Activated B cell treated with CpG ODN at 0.5 μM for 24 hours (primary cell): ENCODE results near the gene DAB1. TPM values are rescaled to one million over a fixed set of nuclear protein-coding genes. Genes with fewer than 3 reads are reported as not detected.

ENCODE experiments used
- ATAC-seq: fragments of 200-7000 bp; cut with Tn5 transposase; one replicate; pipeline ENCODE4 v1.10.0; 2021; ENCODE audit warnings: low read depth, mild to moderate bottlenecking, moderate library complexity
- CTCF ChIA-PET: fragments of 350-600 bp; sonication (Branson Sonifier 250); formaldehyde crosslinking; loops from one replicate; lab custom pipeline; 2021; ENCODE audit warnings: antibody characterized with exemption; lab: Charles Lee
- POLR2A ChIA-PET: fragments of 350-600 bp; sonication (Branson Sonifier 250); formaldehyde crosslinking; loops from one replicate; lab custom pipeline; 2021; ENCODE audit warnings: antibody characterized with exemption; lab: Charles Lee
- DNase-seq: peaks from one replicate; pipeline ENCODE4 v3.0.0; 2022
- H3K27ac Mint-ChIP-seq: one replicate; pipeline ENCODE4 v1.8.0; 2020; ENCODE audit warnings: mixed read lengths
- H3K27me3 Mint-ChIP-seq: one replicate; pipeline ENCODE4 v1.8.0; 2021; ENCODE audit warnings: mixed read lengths
- H3K36me3 Mint-ChIP-seq: one replicate; pipeline ENCODE4 v1.8.0; 2021; ENCODE audit warnings: low read depth, mixed read lengths
- H3K4me1 Mint-ChIP-seq: one replicate; pipeline ENCODE4 v1.8.0; 2021; ENCODE audit warnings: mixed read lengths
- H3K4me3 Mint-ChIP-seq: one replicate; pipeline ENCODE4 v1.8.0; 2020; ENCODE audit warnings: mild to moderate bottlenecking, mixed read lengths
- H3K9me3 Mint-ChIP-seq: one replicate; pipeline ENCODE4 v1.8.0; 2020; ENCODE audit warnings: mixed read lengths
- intact Hi-C: fragments of 100-400 bp; cut with micrococcal nuclease; formaldehyde crosslinking; loops from one replicate; pipeline ENCODE4 v1.15.1; 2024
- total RNA-seq: library from RNA; stranded (reverse); gene quantifications from 2 replicates; pipeline ENCODE4 v1.2.3, GENCODE V29; 2022
- TF ChIP-seq, protein P1 (sequence below): fragments of 200-600 bp; IDR thresholded peaks from one replicate; pipeline ENCODE4 v1.8.0; 2022; ENCODE audit warnings: antibody characterized with exemption, mild to moderate bottlenecking

The DAB1 gene
- total RNA-seq, 1 donor from 2014 or later = not detected

DNA sequence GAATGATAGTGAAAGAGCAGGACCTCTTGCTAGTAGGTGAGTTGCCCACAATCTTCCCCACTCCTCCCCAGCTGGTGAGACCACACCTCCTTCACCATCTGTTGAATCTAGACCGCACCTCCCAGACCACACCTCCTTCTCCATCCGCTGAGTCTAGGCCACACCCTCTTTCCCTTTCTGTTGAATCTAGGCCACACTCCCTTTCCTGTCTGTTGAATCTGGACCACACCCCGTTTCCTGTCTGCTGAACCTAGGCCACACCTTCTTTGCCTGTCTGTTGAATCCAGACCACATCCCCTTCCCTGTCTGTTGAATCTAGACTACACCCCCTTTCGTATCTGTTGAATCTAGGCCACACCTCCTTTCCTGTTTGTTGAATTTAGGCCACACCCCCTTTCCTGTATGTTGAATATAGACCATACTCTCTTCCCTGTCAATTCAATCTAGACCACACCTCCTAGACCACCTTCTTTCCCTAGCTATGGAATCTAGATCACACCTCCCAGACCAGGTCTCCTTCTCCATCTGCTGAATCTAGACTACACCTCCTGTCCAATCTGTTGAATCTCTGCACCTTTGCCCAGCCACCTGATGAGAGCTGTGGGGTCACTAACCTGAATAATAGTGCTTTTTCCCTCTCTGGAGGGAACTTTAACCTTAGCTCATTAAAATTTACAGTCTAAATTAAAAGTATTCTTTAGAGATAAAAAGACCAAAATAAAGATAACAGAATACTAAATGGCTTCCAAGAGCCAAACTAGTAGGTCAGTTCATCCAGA is 116.3 kb downstream of the DAB1 start:
- peak; percentile 40 for ATAC-seq
- POLR2A ChIA-PET = no interaction called here
- TF ChIP-seq, protein P1, sequence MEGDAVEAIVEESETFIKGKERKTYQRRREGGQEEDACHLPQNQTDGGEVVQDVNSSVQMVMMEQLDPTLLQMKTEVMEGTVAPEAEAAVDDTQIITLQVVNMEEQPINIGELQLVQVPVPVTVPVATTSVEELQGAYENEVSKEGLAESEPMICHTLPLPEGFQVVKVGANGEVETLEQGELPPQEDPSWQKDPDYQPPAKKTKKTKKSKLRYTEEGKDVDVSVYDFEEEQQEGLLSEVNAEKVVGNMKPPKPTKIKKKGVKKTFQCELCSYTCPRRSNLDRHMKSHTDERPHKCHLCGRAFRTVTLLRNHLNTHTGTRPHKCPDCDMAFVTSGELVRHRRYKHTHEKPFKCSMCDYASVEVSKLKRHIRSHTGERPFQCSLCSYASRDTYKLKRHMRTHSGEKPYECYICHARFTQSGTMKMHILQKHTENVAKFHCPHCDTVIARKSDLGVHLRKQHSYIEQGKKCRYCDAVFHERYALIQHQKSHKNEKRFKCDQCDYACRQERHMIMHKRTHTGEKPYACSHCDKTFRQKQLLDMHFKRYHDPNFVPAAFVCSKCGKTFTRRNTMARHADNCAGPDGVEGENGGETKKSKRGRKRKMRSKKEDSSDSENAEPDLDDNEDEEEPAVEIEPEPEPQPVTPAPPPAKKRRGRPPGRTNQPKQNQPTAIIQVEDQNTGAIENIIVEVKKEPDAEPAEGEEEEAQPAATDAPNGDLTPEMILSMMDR = no peak
- Mint-ChIP-seq H3K9me3 (peaks cover 6% of the 10 kb centered on the region), H3K4me1 (peaks cover 7% of the 10 kb centered on the region), H3K27me3 (no peaks in the 10 kb centered on the region), H3K27ac (no peak overlapping the region), H3K4me3 (no peak overlapping the region), H3K36me3 (no peaks in the 10 kb centered on the region)
- CTCF ChIA-PET = no interaction called here
- intact Hi-C loops = no loop called here
- no peak for DNase-seq

DNA sequence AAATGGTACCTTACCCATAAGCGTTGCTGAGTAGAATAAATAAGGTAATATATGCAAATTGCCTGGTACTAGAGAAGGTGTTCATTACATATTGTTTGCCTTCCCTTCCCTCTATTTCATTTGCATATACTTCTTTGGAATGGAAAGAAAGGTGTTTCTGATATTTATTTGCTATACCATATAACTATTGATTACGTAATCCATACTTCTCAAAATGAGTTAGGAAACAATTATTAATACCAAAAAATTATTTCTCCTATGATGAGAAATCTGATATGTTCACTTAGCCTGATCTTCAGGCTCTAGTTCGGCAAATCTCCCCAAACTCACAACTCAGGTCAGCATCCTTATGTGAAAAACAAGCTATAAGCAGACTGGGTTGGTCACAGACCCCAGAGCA is 119.3 kb downstream of the DAB1 start:
- Mint-ChIP-seq H3K27me3 (no peaks in the 10 kb centered on the region), H3K4me3 (no peak overlapping the region), H3K4me1 (peaks cover 7% of the 10 kb centered on the region), H3K9me3 (peaks cover 6% of the 10 kb centered on the region), H3K36me3 (no peaks in the 10 kb centered on the region), H3K27ac (no peak overlapping the region)
- intact Hi-C loops = no loop called here
- DNase-seq = no peak
- TF ChIP-seq, protein P1 = no peak
- CTCF ChIA-PET = interaction anchor here (0.8 kb wide), 1 partner anchor 269 kb away, joined by 3 read pairs; no protein-coding TSS in a partner anchor
- POLR2A ChIA-PET = no interaction called here
- no peak for ATAC-seq

DNA sequence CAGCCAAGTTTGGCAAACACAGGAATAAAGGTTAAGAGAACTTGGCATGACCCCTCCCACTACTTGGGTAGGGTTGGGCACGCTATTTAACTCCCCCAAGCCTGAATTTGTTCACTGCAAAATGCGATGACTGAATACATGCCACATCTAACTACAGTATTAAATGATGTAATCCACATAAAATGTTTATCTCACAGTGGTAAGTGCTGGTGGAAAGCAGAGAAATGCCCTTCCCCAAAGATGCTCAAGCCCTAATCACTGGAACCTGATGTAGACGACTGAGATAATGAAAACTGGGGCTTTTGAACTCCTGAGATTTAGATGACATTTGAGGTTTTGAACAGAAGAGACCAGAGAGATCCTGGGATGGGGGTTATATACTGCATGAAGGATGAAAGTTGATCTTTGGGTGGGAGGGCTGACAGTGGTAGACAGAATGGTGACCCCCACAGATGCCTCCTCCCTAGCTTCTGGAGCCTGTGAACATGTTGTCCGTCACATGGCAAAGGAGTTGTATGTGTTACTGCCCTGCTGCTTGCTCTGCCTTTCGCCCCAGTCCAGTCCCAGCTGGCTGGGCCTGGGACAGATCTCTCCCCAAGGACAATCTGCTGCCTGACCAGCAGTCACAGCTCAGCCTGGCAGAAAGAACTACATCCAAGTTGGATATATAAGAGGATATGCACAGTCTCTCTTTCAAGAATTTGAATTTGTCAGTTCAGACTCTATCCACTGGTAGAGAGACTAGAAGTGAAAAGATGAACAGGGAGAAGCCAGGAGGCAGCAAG is 120.9 kb downstream of the DAB1 start:
- intact Hi-C loops = no loop called here
- CTCF ChIA-PET = no interaction called here
- DNase-seq (no peak), ATAC-seq (no peak)
- Mint-ChIP-seq H3K27me3 (no peaks in the 10 kb centered on the region), H3K4me3 (no peak overlapping the region), H3K4me1 (peaks cover 7% of the 10 kb centered on the region), H3K36me3 (no peaks in the 10 kb centered on the region), H3K27ac (no peak overlapping the region), H3K9me3 (peaks cover 6% of the 10 kb centered on the region)
- TF ChIP-seq, protein P1 = no peak
- POLR2A ChIA-PET = no interaction called here

DNA sequence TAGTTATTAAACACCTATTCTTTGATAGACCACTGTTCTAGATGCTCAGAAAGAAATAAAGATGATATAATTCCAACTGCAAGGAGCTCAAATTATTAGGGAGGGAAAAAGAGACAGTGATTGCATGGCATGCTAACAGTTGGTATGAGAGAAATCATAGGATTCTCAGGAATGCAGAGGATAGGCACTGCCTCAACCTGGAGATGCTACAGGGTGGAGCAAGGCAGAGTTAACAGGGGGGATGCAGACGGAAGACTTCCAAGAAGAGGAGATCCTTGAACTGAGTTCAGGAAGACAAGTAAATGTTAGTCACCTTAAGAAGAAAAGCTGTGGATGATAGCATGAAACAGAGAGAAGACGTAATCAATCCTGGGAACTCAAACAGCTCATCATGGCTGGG is 123.7 kb downstream of the DAB1 start:
- no peak overlapping the region for H3K4me3 Mint-ChIP-seq
- CTCF ChIA-PET = no interaction called here

More for the DNA sequence above, 123.7 kb downstream of the DAB1 start:
- H3K27me3 Mint-ChIP-seq = no peaks in the 10 kb centered on the region
- POLR2A ChIA-PET = no interaction called here
- ATAC-seq (no peak), DNase-seq (no peak)
- intact Hi-C loops = no loop called here
- TF ChIP-seq, protein P1 = no peak
- H3K4me1 Mint-ChIP-seq = no peaks in the 10 kb centered on the region
- H3K9me3 Mint-ChIP-seq = no peaks in the 10 kb centered on the region
- no peak overlapping the region for H3K27ac Mint-ChIP-seq
- no peaks in the 10 kb centered on the region for H3K36me3 Mint-ChIP-seq
